Endothelial cell of umbilical vein (primary cell): ENCODE measurements around the gene RAB40C. TPM values are rescaled to one million over a fixed set of nuclear protein-coding genes. Genes with fewer than 3 reads are reported as not detected.

ENCODE experiments used
- BruUV-seq: library from RNA; stranded (reverse); fragments of 400-500 nt; replicated peaks from 2 replicates; lab custom pipeline; 2021; lab: Mats Ljungman, UMichigan
- CTCF ChIA-PET: fragments of 300-600, 350-600 bp; sonication (Branson Sonifier 250); formaldehyde crosslinking; loops from one replicate; lab custom pipeline; 2021; ENCODE audit warnings: antibody characterized with exemption, inconsistent platforms; lab: Charles Lee
- POLR2A ChIA-PET: fragments of 300-600, 350-600 bp; sonication (Branson Sonifier 250); formaldehyde crosslinking; loops from one replicate; lab custom pipeline; 2021; ENCODE audit warnings: antibody characterized with exemption, inconsistent platforms; lab: Charles Lee
- DNase-seq: peaks from one replicate; pipeline ENCODE4 v3.0.0-alpha.2; 2011; ENCODE audit warnings: low read depth, low spot score
- FAIRE-seq: peaks from 2 replicates; lab custom pipeline; 2011; peaks lifted over from hg19 to GRCh38; lab: Jason Lieb, UNC
- H2AFZ ChIP-seq: 2 replicates; pipeline ENCODE4 v1.6.0; 2012; ENCODE audit warnings: low read depth, low read length, control low read depth, inconsistent platforms
- H3K27ac ChIP-seq: 2 replicates; pipeline ENCODE4 v1.5.1; 2011; ENCODE audit warnings: low read depth, mild to moderate bottlenecking, control low read depth, low read length, moderate library complexity; ENCODE audit not compliant: insufficient read depth
- H3K27me3 ChIP-seq, 2 experiments: 2 replicates each; pipeline versions ENCODE4 v1.6.0 to v1.6.1; 2011; ENCODE audit warnings: low read length in 2 of 2, mixed read lengths in 1 of 2; ENCODE audit not compliant: control insufficient read depth in 2 of 2, insufficient read depth in 2 of 2
- H3K36me3 ChIP-seq, 2 experiments: 2 replicates in 1 of 2; 3 replicates in 1 of 2; pipeline ENCODE4 v1.5.1; 2011; ENCODE audit warnings: low read length in 2 of 2, mild to moderate bottlenecking in 1 of 2, moderate library complexity in 1 of 2; ENCODE audit not compliant: control insufficient read depth in 2 of 2, insufficient read depth in 2 of 2; ENCODE audit errors: extremely low read depth in 1 of 2
- H3K4me1 ChIP-seq: 3 replicates; pipeline ENCODE4 v1.5.1; 2011; ENCODE audit warnings: mild to moderate bottlenecking, low read length; ENCODE audit not compliant: control insufficient read depth, insufficient read depth; ENCODE audit errors: extremely low read depth
- H3K4me2 ChIP-seq: 2 replicates; pipeline ENCODE4 v1.6.1; 2011; ENCODE audit warnings: low read length, control low read depth, mixed read lengths; ENCODE audit not compliant: insufficient read depth
- H3K4me3 ChIP-seq, 3 experiments: fragments of 200-600 bp in 1 of 3; sonication (generic), shearing (Covaris generic) in 1 of 3; replicated peaks in 1 of 3; 2 replicates each; pipeline ENCODE4 v1.5.1; 2011 to 2016; ENCODE audit warnings: control low read depth in 3 of 3, low read length in 3 of 3, mild to moderate bottlenecking in 2 of 3, inconsistent platforms in 1 of 3, low read depth in 1 of 3, moderate library complexity in 1 of 3; ENCODE audit not compliant: insufficient read depth in 1 of 3
- H3K79me2 ChIP-seq: 2 replicates; pipeline ENCODE4 v1.6.0; 2012; ENCODE audit warnings: low read length, inconsistent platforms; ENCODE audit not compliant: control insufficient read depth, insufficient read depth
- H3K9ac ChIP-seq: replicated peaks from 2 replicates; pipeline ENCODE3; 2011; ENCODE audit warnings: low read length, control low read depth; ENCODE audit not compliant: insufficient read depth; ENCODE audit errors: extremely low read depth
- H3K9me1 ChIP-seq: replicated peaks from 3 replicates; pipeline ENCODE4 v1.6.0; 2011; ENCODE audit warnings: mild to moderate bottlenecking, low read length; ENCODE audit not compliant: control insufficient read depth, insufficient read depth; ENCODE audit errors: extremely low read depth
- H3K9me3 ChIP-seq: replicated peaks from 2 replicates; pipeline ENCODE4 v1.5.1; 2012; ENCODE audit warnings: low read length, inconsistent platforms; ENCODE audit not compliant: control insufficient read depth, insufficient read depth
- H4K20me1 ChIP-seq: replicated peaks from 2 replicates; pipeline ENCODE3; 2011; ENCODE audit warnings: mild to moderate bottlenecking, low read length; ENCODE audit not compliant: control insufficient read depth, insufficient read depth; ENCODE audit errors: extremely low read depth
- JUN ChIP-seq: IDR thresholded peaks from 2 replicates; pipeline ENCODE4 v1.6.1; 2011; ENCODE audit warnings: borderline replicate concordance, low read depth; ENCODE audit not compliant: insufficient read length, insufficient read depth
- MYC ChIP-seq: IDR thresholded peaks from one replicate; pipeline ENCODE4 v1.6.1; 2011; ENCODE audit warnings: mild to moderate bottlenecking, low read depth, low read length
- POLR2A ChIP-seq: IDR thresholded peaks from 2 replicates; pipeline ENCODE4 v1.6.1; 2012; ENCODE audit warnings: low read depth, mild to moderate bottlenecking, control low read depth, low read length
- dilution Hi-C: fragments of 300-500 bp; cut with MboI; formaldehyde crosslinking; loops from one replicate; pipeline ENCODE4 v1.15.0; 2019; ENCODE audit warnings: low sequenced_read_pairs; ENCODE audit not compliant: extremely low pct_ligation_motif_present
- intact Hi-C: fragments of 100-400 bp; cut with micrococcal nuclease; formaldehyde crosslinking; loops from one replicate; pipeline ENCODE4 v1.10.0; 2022
- polyA plus RNA-seq, 4 experiments: library from polyadenylated mRNA; depleted of rRNA in 3 of 4; stranded (reverse) in 3 of 4; unstranded in 1 of 4; fragments of >200 nt; gene quantifications; 2 replicates each; pipeline versions ENCODE4 v1.2.1 to v1.2.3, GENCODE V29; 2011 to 2012; ENCODE audit warnings: missing spikeins in 1 of 4
- total RNA-seq: library from RNA; stranded (reverse); gene quantifications from 2 replicates; pipeline ENCODE4 v1.2.3, GENCODE V29; 2021
- TF ChIP-seq, protein P1 (sequence below), 2 donors: IDR thresholded peaks; 1 replicate in 1 of 2; 2 replicates in 1 of 2; pipeline ENCODE4 v1.5.1; 2011; ENCODE audit warnings: low read length in 2 of 2, mild to moderate bottlenecking in 2 of 2, moderate library complexity in 2 of 2, control low read depth in 1 of 2, inconsistent platforms in 1 of 2, low read depth in 1 of 2; ENCODE audit not compliant: insufficient read depth in 1 of 2; ENCODE audit errors: extremely low read depth in 1 of 2

The RAB40C gene
- total and polyA plus RNA-seq, 2 donors (not counting 3 experiments of a cell fraction or from before 2014, with no cell fraction given), result 12.4 to 18.8 TPM

DNA sequence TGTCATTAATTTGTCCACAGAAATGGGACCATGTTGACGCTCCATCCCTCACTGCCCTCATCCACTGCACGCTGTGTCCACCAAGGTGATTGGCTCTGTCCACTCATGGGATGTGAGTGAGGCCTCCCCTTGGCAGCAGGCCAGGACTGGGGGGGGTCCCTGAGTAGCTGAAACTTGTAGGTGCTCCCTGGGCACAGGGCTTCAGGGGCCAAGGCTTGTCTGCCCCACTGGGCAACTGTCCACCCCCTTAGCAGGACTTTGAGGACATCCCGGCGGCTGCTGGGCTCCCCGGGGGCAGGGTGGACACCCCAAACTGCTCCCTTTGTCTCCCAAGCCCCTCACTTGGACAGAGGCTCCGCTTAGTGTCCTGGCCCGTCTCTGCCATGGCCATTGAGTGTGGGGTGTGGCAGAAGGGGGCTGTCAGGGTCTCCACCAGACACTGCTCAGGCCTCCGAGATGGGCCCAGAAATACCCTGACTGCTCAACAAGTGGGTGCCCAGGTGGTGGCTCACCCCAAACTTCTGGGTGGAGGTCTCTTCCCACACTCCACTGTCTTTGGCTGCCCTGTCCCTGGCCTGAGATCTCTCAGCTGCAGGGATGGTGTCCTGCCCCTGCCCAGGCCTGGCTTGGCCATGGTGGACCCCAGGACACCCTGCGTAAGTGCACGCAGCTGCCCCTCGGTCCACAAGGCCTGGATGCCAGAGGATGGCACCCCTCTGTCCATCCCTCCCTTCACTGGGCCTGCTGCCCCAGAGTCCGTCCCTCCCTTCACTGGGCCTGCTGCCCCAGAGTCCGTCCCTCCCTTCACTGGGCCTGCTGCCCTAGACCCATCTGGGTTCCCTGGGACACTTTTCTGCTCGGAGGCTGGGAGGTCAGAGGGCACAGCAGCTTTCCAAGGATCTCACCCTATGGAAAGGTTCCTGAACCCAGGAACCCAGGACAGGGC is 2.9 kb upstream of the RAB40C start:
- H3K27me3 ChIP-seq, result no peaks in the 10 kb centered on the region
- H3K9me3 ChIP-seq, result no peaks in the 10 kb centered on the region
- no peak overlapping the region for H3K27ac ChIP-seq
- H3K4me2 ChIP-seq, result no peak overlapping the region
- no TSS peak for BruUV-seq
- no peak overlapping the region for H3K9ac ChIP-seq
- TF ChIP-seq POLR2A (peak; percentile 7), MYC (no peak), JUN (no peak)
- TF ChIP-seq, protein P1, sequence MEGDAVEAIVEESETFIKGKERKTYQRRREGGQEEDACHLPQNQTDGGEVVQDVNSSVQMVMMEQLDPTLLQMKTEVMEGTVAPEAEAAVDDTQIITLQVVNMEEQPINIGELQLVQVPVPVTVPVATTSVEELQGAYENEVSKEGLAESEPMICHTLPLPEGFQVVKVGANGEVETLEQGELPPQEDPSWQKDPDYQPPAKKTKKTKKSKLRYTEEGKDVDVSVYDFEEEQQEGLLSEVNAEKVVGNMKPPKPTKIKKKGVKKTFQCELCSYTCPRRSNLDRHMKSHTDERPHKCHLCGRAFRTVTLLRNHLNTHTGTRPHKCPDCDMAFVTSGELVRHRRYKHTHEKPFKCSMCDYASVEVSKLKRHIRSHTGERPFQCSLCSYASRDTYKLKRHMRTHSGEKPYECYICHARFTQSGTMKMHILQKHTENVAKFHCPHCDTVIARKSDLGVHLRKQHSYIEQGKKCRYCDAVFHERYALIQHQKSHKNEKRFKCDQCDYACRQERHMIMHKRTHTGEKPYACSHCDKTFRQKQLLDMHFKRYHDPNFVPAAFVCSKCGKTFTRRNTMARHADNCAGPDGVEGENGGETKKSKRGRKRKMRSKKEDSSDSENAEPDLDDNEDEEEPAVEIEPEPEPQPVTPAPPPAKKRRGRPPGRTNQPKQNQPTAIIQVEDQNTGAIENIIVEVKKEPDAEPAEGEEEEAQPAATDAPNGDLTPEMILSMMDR (IDR thresholded peaks at IDR 0.05; ENCODE audit: extremely low read depth in 1 of 2, insufficient read depth in 1 of 2, low read depth in 1 of 2, low read length in 2 of 2), result no peak
- no peaks in the 10 kb centered on the region for H3K36me3 ChIP-seq
- ChIA-PET POLR2A (interaction anchor here (0.7 kb wide), 1 partner anchor 18 kb away, joined by 4 read pairs; no protein-coding TSS in a partner anchor), CTCF (interaction anchor here (1.0 kb wide), 1 partner anchor 49 kb away, joined by 4 read pairs; the partner anchor contains the start of gene METTL26)
- peaks cover 16% of the 10 kb centered on the region for H3K79me2 ChIP-seq
- no peak for DNase-seq
- dilution Hi-C loops, result no loop called here
- no peak for FAIRE-seq
- intact Hi-C loops, result loop anchor here (5.0 kb wide), 1 partner anchor 195 kb away; no protein-coding TSS in a partner anchor
- H3K4me1 ChIP-seq, result peaks cover 16% of the 10 kb centered on the region
- H3K9me1 ChIP-seq, result no peaks in the 10 kb centered on the region
- H4K20me1 ChIP-seq, result no peaks in the 10 kb centered on the region
- H3K4me3 ChIP-seq, result no peak overlapping the region
- H2AFZ ChIP-seq, result no peak overlapping the region
